Calu3 (cell line): ENCODE data around the gene CENPN. TPM values are rescaled to one million over a fixed set of nuclear protein-coding genes. Genes with fewer than 3 reads are reported as not detected.
A peak's percentile ranks its signal among the peaks of the same experiment; 100 is the strongest.

Experiments used
- BruUV-seq: library from RNA; stranded (reverse); fragments of 400-500 nt; replicated peaks from 2 replicates; lab custom pipeline; 2021; lab: Mats Ljungman, UMichigan
- CTCF ChIA-PET: fragments of 300-600 bp; sonication (Branson Sonifier 250); formaldehyde crosslinking; loops from one replicate; lab custom pipeline; 2022; ENCODE audit warnings: antibody characterized with exemption; lab: Charles Lee
- DNase-seq: peaks from one replicate; pipeline ENCODE4 v3.0.0; 2022
- H3K27ac Mint-ChIP-seq: one replicate; pipeline ENCODE4 v1.8.0; 2022; ENCODE audit warnings: mixed read lengths; ENCODE audit not compliant: unreplicated experiment
- H3K27me3 Mint-ChIP-seq: one replicate; pipeline ENCODE4 v1.8.0; 2022; ENCODE audit warnings: mixed read lengths; ENCODE audit not compliant: unreplicated experiment
- H3K36me3 Mint-ChIP-seq: one replicate; pipeline ENCODE4 v1.8.0; 2022; ENCODE audit warnings: mild to moderate bottlenecking, moderate library complexity, mixed read lengths; ENCODE audit not compliant: insufficient read depth, unreplicated experiment
- H3K4me1 Mint-ChIP-seq: one replicate; pipeline ENCODE4 v1.8.0; 2022; ENCODE audit warnings: mild to moderate bottlenecking, low read depth, mixed read lengths; ENCODE audit not compliant: unreplicated experiment
- H3K4me3 Mint-ChIP-seq: one replicate; pipeline ENCODE4 v1.8.0; 2022; ENCODE audit warnings: mild to moderate bottlenecking, low read depth, moderate library complexity, mixed read lengths; ENCODE audit not compliant: unreplicated experiment
- H3K9me3 Mint-ChIP-seq: one replicate; pipeline ENCODE4 v1.8.0; 2022; ENCODE audit warnings: low read depth, mixed read lengths; ENCODE audit not compliant: unreplicated experiment
- CTCF ChIP-seq: fragments of 200-600 bp; IDR thresholded peaks from one replicate; pipeline ENCODE4 v1.8.0; 2022; ENCODE audit warnings: antibody characterized with exemption; ENCODE audit not compliant: unreplicated experiment
- intact Hi-C: fragments of 100-400 bp; cut with micrococcal nuclease; formaldehyde crosslinking; loops from one replicate; pipeline ENCODE4 v1.10.0; 2022; ENCODE audit not compliant: unreplicated experiment
- total RNA-seq: library from RNA; stranded (reverse); gene quantifications from 2 replicates; pipeline ENCODE4 v1.2.3, GENCODE V29; 2022

Gene CENPN
- total RNA-seq, 1 experiment from 2014 or later, result 81.5 TPM

- intact Hi-C loops, result no loop called here
- Mint-ChIP-seq H3K4me3 (no peak overlapping the region), H3K36me3 (peaks cover 57% of the 10 kb centered on the region), H3K27ac (no peak overlapping the region), H3K4me1 (no peaks in the 10 kb centered on the region), H3K9me3 (no peaks in the 10 kb centered on the region), H3K27me3 (no peaks in the 10 kb centered on the region)
- CTCF ChIA-PET, result interaction anchor here (0.5 to 1.0 kb wide), 3 partner anchors 17 to 301 kb away, joined by 3 read pairs; partner anchors contain the start of gene ATMIN
- BruUV-seq, result no TSS peak
- no peak for TF ChIP-seq CTCF
- DNase-seq, result no peak
Observed at GRCh38 chr16:81018496-81018895, 11.5 kb downstream of the CENPN start.

GRCh38 chr16:81026429-81026828, 19.4 kb downstream of the CENPN start:
- DNase-seq, result no peak
- Mint-ChIP-seq H3K27ac (no peak overlapping the region), H3K27me3 (no peaks in the 10 kb centered on the region), H3K9me3 (no peaks in the 10 kb centered on the region), H3K4me1 (no peaks in the 10 kb centered on the region), H3K36me3 (peaks cover 16% of the 10 kb centered on the region), H3K4me3 (no peak overlapping the region)
- CTCF ChIA-PET, result no interaction called here
- intact Hi-C loops, result no loop called here
- TF ChIP-seq CTCF, result no peak
- no TSS peak for BruUV-seq

DNA sequence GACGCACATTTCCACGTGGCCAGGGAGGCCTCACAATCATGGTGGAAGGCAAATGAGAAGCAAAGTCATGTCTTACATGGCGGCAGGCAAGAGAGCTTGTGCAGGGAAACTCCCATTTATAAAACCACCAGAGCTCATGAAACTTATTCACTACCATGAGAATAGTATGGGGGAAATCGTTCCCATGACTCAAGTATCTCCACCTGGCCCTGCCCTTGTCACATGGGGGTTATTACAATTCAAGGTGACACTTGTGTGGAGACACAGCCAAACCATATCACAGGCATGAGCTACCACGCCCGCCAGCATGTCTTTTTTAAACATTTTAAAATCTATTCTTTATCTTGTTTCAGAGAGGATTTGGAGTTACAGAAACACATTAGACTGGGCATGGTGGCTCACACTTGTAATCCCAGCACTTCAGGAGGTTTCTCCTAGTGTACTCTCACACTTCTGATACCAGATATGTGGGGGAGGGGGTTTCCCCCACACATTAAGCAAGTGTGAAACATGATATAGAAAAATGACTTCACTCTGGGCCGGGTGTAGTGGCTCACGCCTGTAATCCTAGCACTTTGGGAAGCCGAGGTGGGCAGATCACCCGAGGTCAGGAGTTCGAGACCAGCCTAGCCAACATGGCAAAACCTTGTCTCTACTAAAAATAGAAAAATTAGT, 23.1 kb downstream of the CENPN start:
- intact Hi-C loops, result loop anchor here (10.0 kb wide), 2 partner anchors 165 to 705 kb away; no protein-coding TSS in a partner anchor
- no peak for TF ChIP-seq CTCF
- no peak for DNase-seq
- no peak overlapping the region for H3K4me3 Mint-ChIP-seq
- H3K36me3 Mint-ChIP-seq, result peaks cover 8% of the 10 kb centered on the region
- BruUV-seq, result no TSS peak
- CTCF ChIA-PET, result no interaction called here
- peaks cover 7% of the 10 kb centered on the region for H3K4me1 Mint-ChIP-seq
- no peaks in the 10 kb centered on the region for H3K9me3 Mint-ChIP-seq
- no peaks in the 10 kb centered on the region for H3K27me3 Mint-ChIP-seq
- H3K27ac Mint-ChIP-seq, result no peak overlapping the region

- peak; percentile 100 for TF ChIP-seq CTCF
- DNase-seq, result peak; percentile 97
- H3K4me1 Mint-ChIP-seq, result peaks cover 38% of the 10 kb centered on the region
- no peaks in the 10 kb centered on the region for H3K9me3 Mint-ChIP-seq
- no TSS peak for BruUV-seq
- peak within 1 kb of the TSS; percentile 80 for H3K4me3 Mint-ChIP-seq
- CTCF ChIA-PET, result interaction anchor here (0.6 to 1.3 kb wide), 14 partner anchors 13 to 599 kb away, joined by 3 to 9 read pairs (median 3); partner anchors contain the start of genes BCO1, C16orf46, CENPN and CMC2
- no peaks in the 10 kb centered on the region for H3K27me3 Mint-ChIP-seq
- peaks cover 34% of the 10 kb centered on the region for H3K36me3 Mint-ChIP-seq
- peak within 1 kb of the TSS; percentile 60 for H3K27ac Mint-ChIP-seq
- intact Hi-C loops, result loop anchor here (2.0 to 10.0 kb wide), 4 partner anchors 107 to 699 kb away; no protein-coding TSS in a partner anchor
Observed at GRCh38 chr16:81035398-81035974, 28.5 kb downstream of the CENPN start, which contains the start of gene ATMIN. TSS of gene ATMIN (plus strand) at chr16:81035842. CDS start at chr16:81035871, 29 bp downstream.
